HEK293 (cell line): ENCODE results near the gene LRRC74B.

ENCODE experiments used
- ATF2 ChIP-seq: fragments of 450-650 bp; formaldehyde crosslinking; IDR thresholded peaks from 2 replicates; pipeline ENCODE4 v1.5.1; 2016; ENCODE audit warnings: missing biosample characterization, missing genetic modification characterization, low read depth
- CTCF ChIP-seq: fragments of 450-650 bp; formaldehyde crosslinking; IDR thresholded peaks from 2 replicates; pipeline ENCODE4 v1.5.1; 2016; ENCODE audit warnings: missing biosample characterization, missing genetic modification characterization
- KLF9 ChIP-seq: fragments of 450-650 bp; formaldehyde crosslinking; IDR thresholded peaks from 2 replicates; pipeline ENCODE4 v1.5.1; 2016; ENCODE audit warnings: missing biosample characterization, missing genetic modification characterization, low read depth
- SP2 ChIP-seq: fragments of 450-650 bp; formaldehyde crosslinking; IDR thresholded peaks from 2 replicates; pipeline ENCODE4 v1.5.1; 2016; ENCODE audit warnings: missing biosample characterization, missing genetic modification characterization
- ZBTB1 ChIP-seq: fragments of 450-650 bp; formaldehyde crosslinking; IDR thresholded peaks from 2 replicates; pipeline ENCODE4 v1.5.1; 2016; ENCODE audit warnings: missing biosample characterization, missing genetic modification characterization
- ZNF24 ChIP-seq: fragments of 450-650 bp; formaldehyde crosslinking; IDR thresholded peaks from 2 replicates; pipeline ENCODE4 v1.5.1; 2016; ENCODE audit warnings: missing biosample characterization, missing genetic modification characterization
- ZNF274 ChIP-seq, 2 experiments: fragments of 200-500 bp in 1 of 2; fragments of 450-650 bp in 1 of 2; sonication (Bioruptor generic) in 1 of 2; formaldehyde crosslinking in 1 of 2; IDR thresholded peaks; 2 replicates each; pipeline versions ENCODE4 v1.5.1 to v1.6.1; 2014 to 2016; ENCODE audit warnings: borderline replicate concordance in 1 of 2, inconsistent platforms in 1 of 2, low read length in 1 of 2, missing biosample characterization in 1 of 2, missing genetic modification characterization in 1 of 2
- ZNF350 ChIP-seq: fragments of 450-650 bp; formaldehyde crosslinking; IDR thresholded peaks from 2 replicates; pipeline ENCODE4 v1.5.0; 2017; ENCODE audit warnings: missing biosample characterization, mild to moderate bottlenecking, missing genetic modification characterization
- ZNF610 ChIP-seq: fragments of 450-650 bp; formaldehyde crosslinking; IDR thresholded peaks from 2 replicates; pipeline ENCODE4 v1.5.1; 2016; ENCODE audit warnings: missing biosample characterization, missing genetic modification characterization, borderline replicate concordance

- TF ChIP-seq CTCF (tag by site-specific recombination) (no peak), ZBTB1 (no peak), ZNF274 (IDR thresholded peaks at IDR 0.05; ENCODE audit: low read length) (no peak), ZNF274 (tag by site-specific recombination; IDR thresholded peaks at IDR 0.05; ENCODE audit: borderline replicate concordance) (no peak), ZNF610 (tag by site-specific recombination) (no peak), KLF9 (tag by site-specific recombination) (no peak), ZNF350 (tag by site-specific recombination) (no peak), SP2 (no peak), ZNF24 (tag by site-specific recombination) (no peak), ATF2 (tag by site-specific recombination) (no peak)
These were observed 46.2 kb upstream of the LRRC74B start for GRCh38 chr22:20999350-21000206.
